GM19043 (cell line): ENCODE data around the gene PRICKLE4.

Source experiments
- ATAC-seq: cut with Tn5 transposase; IDR thresholded peaks from one replicate; pipeline ENCODE4 v1.9.1; 2021; ENCODE audit warnings: low read depth; ENCODE audit not compliant: unreplicated experiment

PRICKLE4 gene, protein sequence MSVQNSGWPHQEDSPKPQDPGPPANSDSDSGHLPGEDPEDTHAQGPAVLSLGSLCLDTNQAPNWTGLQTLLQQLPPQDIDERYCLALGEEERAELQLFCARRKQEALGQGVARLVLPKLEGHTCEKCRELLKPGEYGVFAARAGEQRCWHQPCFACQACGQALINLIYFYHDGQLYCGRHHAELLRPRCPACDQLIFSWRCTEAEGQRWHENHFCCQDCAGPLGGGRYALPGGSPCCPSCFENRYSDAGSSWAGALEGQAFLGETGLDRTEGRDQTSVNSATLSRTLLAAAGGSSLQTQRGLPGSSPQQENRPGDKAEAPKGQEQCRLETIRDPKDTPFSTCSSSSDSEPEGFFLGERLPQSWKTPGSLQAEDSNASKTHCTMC

DNA sequence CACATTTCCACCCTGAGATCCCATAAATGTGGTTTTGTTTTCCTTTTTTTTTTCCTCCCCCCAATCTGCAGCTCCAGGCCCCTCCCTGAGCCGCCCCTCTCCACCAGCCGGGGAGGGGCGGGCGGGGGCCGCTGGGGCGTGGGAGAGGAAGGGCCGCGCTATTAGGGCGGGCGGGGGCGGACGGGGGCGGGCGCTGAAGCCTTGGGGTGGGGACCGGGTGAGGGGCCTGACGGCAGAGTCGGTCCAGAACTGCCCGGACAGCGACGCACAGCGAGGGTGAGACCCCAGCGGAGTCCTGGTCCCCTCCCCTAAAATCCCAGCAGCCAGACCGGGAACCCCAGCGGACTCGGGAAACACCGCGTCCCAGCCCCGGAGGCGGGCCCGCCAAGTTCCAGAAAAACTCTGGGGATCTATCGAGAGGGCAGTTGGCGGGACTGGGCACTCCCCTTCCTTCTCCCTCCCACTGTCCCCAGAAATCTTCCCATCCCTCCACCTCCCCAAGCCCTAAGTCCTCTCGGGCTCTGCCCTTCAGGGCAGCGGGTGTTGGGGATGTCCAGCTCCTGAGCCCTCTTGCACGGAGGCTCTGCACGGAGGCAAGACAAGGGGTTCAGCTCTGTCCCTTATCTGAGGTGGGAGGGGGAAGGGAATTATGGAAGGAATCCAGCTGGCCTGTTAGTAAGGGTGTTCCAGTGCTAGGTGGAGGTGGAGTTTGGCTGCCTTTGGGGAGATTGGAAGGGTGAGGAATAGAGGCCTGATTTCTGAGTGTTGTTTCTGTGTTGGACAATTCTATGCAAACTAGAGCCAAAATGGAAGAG lies at the start of gene PRICKLE4:
Gene PRICKLE4 (plus strand): TSS at position 232 of the 815 bp plus-strand sequence. CDS start 2,692 bp downstream, outside the sequence.
- no peak for ATAC-seq

DNA sequence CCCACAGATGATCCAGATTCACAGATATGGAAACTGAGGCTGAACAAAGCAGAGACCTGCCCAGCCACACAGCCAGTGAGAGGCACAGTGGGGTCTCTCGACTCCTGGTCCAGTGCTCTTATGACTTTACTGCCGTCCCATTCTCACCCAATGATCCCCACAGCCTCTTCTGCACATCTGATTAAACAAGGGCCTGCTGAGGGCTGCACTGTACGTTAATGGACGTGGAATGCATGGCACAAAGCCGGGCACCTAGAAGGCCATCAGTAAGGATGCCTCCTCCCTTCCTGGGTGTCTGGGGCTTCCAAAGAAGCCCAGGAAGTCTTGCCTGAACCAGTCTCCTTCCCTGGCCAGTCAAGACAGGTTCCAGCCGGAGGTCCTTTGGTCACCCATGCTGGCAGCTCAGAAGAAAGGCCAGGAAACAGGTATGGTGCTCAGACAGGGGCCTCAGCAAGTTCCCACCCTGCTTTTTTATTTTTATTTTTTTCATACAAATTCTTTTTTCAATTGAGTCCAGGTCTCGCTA lies 49.0 kb upstream of the PRICKLE4 start:
- ATAC-seq: no peak

DNA sequence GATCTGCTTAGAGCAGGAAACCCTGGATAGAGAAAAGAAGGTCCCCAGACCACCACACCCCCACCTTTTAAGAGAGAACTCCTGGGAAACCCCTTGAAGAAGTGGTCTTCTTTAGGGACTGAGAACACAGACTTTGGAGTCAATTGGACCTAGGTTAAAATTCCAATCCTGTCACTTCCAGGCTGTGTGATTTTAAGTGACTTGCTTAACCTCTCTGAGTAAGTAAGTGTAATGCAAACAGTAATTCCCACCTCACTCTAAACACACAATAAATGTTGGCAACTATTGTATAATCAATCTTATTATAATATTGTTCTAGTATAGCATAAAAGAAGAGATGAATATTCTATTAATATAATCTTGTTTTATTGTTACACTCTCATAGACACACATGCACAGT lies 48.4 kb upstream of the PRICKLE4 start:
- ATAC-seq: no peak

DNA sequence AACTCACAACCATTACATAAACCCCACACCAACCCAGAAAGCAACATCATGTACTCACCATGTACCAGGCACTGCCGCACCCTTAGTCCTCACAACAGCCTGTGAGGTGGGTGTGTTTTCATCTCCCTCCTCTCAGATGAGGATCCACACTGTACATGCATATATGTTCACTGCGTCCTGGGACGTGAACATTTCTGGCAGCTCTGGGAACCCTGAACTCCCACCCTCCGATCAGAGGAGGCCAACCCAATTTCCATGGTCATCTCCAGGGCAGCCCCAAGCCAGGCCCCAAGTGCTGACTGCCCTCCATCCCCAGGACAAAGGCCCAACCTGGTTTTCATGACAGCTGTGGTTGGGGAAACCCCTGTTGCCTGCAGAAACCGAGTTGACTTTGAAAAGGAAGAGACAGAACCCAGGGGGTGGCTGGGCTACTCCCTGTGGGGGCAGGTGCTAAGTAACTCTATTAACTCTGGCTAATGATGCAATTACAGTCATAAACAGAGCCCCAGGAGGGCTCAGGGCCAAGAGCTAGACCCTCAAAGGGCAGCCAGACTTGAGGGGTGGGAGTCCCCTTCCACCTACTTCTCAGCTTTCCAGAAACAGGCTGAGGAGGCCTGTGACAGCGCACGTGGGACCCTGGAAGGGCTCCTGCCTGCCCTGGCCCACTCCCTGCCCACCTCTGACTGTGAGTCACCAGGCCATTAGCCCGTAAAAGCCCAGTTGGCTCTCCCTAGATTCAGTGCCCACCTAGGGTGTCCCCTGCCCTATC lies 47.8 kb upstream of the PRICKLE4 start:
- ATAC-seq: peak; percentile 39

DNA sequence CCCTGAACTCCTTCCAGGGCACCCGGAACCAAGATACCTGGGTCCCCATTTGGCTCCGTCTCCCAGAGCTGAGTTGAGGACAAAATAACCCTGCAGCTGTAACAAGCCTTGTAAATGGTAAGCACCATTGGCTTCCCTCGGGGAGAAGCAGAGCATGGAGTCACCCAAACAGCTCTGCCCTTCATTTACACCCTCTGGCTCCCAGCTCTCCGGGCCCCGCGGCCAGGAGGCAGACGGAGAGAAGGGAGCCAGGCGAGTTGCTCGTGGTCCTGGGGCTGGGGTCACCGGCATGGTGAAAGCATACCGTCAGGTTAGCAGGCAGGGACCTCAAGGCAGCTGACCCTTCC lies 47.2 kb upstream of the PRICKLE4 start:
- ATAC-seq: no peak

DNA sequence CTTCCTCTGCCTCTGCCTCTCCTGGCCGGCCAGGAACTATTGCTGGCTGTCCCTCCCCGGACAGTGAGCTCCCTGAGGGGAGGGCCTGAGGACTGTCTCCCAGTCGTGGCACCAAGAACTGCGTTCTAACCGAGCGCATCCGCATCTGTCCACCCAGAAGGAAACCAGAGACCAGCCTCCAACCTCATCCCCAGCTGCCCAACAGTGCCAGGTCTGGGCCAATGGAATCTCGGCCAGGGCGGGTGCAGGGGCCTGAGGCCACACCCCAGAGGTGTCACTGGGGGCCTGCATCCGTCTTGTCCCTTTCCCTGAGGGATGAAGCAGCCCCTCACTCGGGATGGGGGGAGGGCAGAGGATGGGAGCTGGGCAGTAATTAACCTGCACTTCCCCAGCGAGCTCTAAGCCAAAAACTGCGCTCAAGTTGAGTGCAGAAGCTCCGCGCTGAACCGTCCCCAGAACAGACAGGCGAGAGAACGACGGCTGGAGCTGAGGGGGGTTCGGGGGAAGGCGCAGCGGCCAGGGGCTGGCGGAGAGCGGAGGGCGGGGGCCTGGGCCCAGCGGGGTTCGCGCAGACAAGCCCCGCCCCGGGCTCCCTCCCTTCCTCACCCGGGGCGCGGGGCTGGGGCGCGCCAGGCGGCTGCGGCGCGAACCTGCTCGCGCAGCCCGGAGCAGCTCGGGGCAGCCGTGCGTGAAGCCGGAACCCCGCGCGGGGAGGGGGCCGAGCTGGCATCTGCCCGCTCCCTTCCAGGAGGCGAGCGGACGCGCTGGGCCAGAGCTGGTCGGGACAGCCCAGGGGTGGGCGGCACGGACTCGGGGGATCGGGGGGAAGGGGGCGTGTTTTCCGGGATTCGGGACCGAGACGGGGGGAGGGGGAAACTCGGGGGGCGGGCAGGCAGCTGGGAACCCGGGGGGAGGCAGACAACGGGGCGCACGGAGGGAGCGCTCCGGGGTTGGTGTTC lies 46.6 kb upstream of the PRICKLE4 start:
- ATAC-seq: peak; percentile 40

DNA sequence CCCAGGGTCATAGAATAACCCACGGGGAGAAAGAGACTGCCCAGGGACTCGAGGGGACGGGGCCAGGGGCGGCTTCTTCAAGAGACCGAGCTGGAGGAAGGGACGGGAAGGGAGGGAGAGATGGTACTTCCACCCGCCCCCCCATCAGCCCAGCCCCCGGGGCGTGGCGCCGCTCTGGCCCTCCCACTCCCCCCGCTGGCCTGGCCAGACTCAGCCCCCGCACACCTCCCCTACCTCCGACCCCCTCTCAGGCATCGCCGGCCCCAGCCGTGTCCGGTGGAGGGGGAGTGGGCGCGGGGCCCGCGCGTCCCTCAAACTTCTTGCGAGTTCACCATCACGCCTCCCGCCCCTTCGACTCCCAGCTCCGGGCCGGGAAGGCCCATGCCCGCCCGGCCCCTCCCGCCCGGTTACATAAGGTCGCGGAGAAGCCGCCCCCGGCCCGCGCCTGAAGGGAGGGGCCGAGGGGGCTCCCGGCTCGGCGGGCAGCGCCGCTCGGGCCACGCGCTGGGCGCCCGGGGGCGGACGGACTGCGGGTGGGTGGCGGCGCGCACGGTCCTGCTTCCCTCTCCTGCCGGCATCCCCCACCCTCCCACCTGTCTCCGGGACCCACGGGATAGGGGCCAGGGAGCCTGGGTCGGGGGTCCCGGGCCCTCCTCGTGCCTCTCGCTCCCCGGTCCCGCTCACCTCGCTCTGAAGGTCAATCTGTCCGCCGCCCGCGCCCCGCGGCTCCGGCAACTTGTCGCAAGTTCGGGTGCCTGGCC lies 45.7 kb upstream of the PRICKLE4 start:
- ATAC-seq: peak; percentile 0

DNA sequence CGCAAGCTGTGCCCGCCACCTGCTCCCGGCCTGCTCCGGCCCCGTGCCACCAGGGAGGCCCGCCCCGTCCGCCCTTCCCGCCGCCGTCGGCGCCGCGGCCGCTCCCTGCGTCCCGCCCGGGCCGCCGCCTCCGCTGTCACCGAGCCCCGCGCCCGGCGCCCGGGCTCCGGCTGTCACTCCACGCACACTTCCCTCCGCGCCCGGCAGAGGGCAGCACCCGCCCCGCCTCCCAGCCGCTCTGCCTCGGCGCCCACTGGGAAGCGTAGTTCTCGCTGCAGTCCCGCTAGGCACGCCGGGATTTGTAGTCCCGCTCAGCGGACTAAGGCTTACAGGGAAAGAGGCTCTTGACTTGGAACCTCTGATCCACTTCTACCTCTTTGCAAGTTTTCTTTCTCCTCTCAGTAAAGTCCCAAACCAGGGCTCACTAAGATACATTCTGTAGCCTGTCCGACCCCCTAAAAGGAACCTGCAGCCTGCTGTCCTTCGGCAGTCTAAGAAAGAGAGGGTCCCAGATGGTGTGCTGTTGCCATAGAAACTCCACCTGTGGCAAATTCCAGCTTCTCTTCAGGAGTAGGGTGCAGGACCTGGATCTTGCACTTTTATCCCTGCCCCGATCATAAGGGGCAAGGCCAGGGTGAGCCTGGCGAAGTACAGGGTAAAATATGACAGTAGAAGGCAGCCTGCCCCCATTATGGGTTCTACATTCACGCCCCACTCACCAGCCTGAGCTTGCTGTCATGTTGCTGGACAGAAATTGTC lies 45.0 kb upstream of the PRICKLE4 start, which contains the start of gene TFEB:
Gene TFEB (minus strand): TSS at position 182 of the 759 bp plus-strand sequence. CDS start 44,395 bp downstream, outside the sequence.
- ATAC-seq: peak; percentile 34

DNA sequence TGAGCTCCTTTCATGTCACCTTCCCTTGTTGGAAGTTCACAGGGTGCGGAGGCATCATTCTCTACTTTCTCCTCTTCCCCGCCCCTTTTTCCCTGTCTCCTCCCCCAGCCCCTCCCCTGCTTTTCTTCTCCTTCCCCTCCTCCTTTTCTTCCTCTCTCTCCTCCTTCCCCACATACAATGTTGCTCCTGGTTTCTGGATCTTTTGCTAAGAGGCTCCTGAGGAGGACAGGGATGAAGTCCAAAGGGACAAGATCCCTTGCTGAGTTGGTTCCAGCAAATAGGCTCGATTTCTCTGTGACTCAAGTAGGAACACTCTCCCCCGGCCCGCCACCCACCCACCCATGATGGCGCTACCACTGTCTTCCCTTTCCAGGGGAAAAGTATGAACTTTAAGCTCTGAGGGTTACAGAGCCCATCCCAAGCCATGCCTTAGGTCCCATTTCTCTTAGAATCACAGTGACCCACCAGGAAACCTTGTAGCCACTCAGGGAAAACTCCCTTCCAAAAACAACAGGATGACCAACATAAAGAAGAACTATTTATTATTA lies 44.3 kb upstream of the PRICKLE4 start:
- no peak for ATAC-seq

DNA sequence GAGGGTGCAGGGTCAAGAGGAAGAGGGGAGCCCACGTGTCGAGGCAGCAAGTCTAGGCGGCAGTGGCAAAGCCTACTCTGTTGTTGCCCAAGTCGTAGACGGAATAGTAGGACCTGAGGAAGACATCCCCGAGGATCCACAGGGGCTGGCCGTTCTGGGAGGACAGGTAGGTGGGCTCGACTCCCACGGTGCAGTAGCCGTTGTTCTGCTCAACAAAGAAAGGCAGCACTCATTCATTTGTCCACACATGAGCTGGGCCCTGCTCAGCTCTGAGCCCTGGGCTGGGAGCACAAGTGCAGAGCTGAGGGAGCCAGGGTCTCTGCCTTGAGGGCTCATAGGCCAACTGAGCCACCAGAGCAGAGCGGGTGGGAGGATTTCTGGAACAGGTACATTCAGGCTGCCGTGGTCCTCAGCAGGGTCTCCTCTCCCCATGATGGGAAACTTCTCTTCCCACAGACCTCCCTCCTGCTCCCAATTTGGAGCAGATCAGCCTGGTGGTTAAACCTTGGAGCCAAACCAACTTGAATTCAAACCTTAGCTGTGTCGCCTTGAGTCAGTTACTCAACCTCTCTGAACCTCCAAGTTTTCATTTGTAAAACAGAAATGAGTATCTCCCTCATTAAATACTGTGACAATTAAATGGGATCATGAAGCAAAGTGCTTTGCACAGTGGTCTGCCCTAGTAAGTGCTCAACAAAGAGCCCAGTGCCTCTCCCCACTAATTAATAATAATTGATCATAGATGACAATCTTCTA lies 43.6 kb upstream of the PRICKLE4 start:
- ATAC-seq: no peak

DNA sequence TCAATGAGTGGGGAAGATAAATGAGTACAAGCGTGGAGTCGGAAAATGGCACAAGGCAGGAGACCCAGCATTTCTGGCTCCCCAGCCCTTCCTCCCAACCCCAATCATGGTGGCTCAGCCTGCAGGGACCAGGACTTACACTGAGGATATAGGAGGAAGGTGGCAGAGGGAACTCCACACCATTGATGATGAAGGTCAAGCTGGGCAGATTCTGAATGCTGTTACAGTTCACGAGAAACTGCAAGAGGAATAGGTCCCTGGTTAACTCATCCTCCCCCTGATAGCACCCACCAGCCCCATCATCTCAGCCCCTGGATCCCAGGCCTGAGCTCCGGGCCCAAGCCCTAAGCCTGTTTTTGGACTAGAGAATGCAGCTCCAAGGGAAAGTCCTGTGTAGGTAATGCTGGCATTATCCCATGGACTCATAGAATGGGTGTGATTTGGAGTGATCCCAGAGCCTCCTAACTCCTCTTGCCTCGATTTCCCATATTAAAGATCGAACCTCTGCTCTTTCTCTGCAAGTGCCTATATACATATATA lies 42.9 kb upstream of the PRICKLE4 start:
- no peak for ATAC-seq

DNA sequence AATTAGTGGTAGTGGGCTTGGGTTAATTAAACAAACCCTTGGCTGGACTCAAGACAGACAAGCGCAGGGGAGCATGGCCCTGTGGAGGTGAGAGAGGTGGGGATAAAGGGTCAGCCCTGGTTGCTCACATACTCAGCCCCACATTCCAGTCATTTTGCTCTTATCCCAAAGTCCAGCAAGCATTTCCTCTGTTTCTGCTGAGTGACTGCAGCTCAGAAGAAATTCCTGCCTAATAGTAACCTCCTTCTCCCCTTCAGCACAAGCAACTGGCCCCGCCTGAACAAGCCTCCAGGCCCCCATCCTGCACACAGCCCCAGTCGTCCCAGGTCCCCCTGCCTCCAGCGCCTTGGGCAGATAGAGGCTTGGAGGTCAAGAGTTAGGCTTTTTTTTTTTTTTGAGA lies 41.5 kb upstream of the PRICKLE4 start:
- no peak for ATAC-seq

DNA sequence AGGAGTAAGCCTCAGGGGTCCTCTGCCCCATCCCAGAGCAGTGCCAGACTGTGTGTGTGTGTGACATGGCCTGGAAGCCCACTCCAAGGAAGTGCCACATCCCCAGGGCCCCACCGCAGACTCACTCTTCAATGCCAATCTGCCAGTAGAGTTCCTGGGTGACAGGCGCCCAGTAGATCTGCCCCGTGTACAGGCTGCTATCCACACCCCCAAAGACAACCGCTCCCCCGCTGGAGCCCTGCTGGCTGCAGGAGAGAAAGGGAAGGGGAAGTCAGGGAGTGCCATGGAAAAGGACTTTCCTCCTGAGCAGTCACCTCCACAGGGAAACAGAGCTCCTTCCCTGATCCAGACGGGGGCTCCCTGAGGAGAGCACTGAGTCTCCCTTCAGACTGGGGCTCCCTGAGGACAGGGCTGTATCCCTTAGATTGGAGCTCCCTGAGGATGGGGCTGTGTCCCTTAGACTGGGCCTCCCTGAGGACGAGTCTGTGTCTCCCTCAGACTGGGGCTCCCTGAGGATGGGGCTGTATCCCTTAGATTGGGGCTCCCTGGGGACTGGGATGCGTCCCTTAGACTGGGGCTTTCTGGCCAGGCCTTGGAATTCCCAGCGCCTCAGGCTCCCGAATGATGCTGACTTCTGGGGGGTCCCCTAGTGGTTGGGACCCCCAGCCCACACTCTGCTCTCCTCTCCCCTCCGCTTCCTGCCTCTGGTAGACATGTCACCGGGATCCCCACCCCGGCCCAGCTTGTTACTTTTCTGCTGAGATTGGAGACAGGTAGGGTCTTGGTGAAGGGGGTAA lies 40.0 kb upstream of the PRICKLE4 start:
- no peak for ATAC-seq

DNA sequence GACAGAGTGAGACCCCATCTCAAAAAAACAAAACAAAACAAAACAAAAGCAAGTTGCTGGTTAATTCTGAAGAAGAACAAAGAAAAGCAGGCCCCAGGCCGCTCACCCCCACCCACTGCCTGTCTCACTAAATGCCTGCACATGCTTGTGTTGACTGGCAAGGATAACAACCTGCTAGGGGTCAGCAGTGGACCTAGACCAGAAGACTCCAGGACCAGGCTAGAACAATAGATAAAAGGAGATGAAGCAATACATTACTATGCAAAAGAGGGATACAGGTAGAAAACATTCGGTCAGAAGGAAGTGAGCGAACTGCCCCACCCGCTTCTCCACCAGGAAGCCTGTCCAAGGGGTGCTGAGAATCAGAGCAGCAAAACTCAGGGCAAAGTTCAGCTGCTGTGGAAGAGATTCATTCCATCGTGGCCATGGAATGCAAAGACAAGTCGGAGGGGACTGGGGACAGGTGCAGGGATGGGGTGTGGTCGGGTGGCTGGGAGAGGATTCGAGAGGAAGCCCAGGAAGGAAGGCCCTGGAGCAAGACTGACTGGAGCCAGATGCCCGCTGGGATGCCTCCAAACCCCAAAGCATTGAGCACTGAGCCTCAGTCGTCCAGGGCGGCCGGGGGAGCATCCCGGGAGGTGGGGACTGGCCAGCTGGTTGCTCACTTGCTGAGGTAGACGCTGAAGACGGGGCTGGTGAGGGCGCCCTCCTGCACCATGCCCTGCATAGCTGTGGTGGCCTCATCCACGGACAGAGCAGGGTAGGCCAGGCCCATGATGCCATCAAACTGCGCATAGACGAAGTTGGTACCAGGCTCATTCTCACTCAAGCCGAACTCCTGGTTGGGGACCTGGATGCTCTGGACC lies 38.7 kb upstream of the PRICKLE4 start:
- no peak for ATAC-seq
